ENCODE results near the gene CELF5.
"Not testable (repeated sequence)": the region's sequence is repeated elsewhere in the genome, so short reads cannot be mapped to it uniquely, and the experiment has no call there.

Gene CELF5

GRCh38 chr19:3220576-3220975 is 3.9 kb upstream of the CELF5 start:
- Histone ChIP-seq H3K9me3 (ENCODE audit: control insufficient read depth, low read length) (no peaks in the 10 kb centered on the region), H3K4me1 (ENCODE audit: control insufficient read depth, insufficient read depth, low read length) (no peaks in the 10 kb centered on the region), H3K36me3 (ENCODE audit: control insufficient read depth, insufficient read depth, low read length, severe bottlenecking) (no peaks in the 10 kb centered on the region), H3K9ac (ENCODE audit: low read length) (no peak overlapping the region), H3K27me3 (replicated peaks; ENCODE audit: control insufficient read depth, insufficient read depth, low read length) (peaks cover 10% of the 10 kb centered on the region), H3K4me3 (ENCODE audit: low read length) (no peak overlapping the region)
- DNase-seq (ENCODE audit: low read depth), result no peak

GRCh38 chr19:3221576-3221975 is 2.9 kb upstream of the CELF5 start:
- not testable (repeated sequence) for DNase-seq (ENCODE audit: low read depth); H3K9ac ChIP-seq (ENCODE audit: low read length); H3K4me3 ChIP-seq (ENCODE audit: low read length); H3K4me1 ChIP-seq (ENCODE audit: control insufficient read depth, insufficient read depth, low read length); H3K9me3 ChIP-seq (ENCODE audit: control insufficient read depth, low read length); H3K36me3 ChIP-seq (ENCODE audit: control insufficient read depth, insufficient read depth, low read length, severe bottlenecking)
- peaks cover 16% of the 10 kb centered on the region for H3K27me3 ChIP-seq (replicated peaks; ENCODE audit: control insufficient read depth, insufficient read depth, low read length)

- Histone ChIP-seq H3K9me3 (ENCODE audit: control insufficient read depth, low read length) (no peaks in the 10 kb centered on the region), H3K36me3 (ENCODE audit: control insufficient read depth, insufficient read depth, low read length, severe bottlenecking) (no peaks in the 10 kb centered on the region), H3K9ac (ENCODE audit: low read length) (no peak overlapping the region), H3K4me3 (ENCODE audit: low read length) (no peak overlapping the region), H3K27me3 (replicated peaks; ENCODE audit: control insufficient read depth, insufficient read depth, low read length) (peaks cover 24% of the 10 kb centered on the region), H3K4me1 (ENCODE audit: control insufficient read depth, insufficient read depth, low read length) (no peaks in the 10 kb centered on the region)
- DNase-seq (ENCODE audit: low read depth), result no peak
Observed at GRCh38 chr19:3222709-3223108, 1.8 kb upstream of the CELF5 start.

- Histone ChIP-seq H3K36me3 (ENCODE audit: control insufficient read depth, insufficient read depth, low read length, severe bottlenecking) (no peaks in the 10 kb centered on the region), H3K9ac (ENCODE audit: low read length) (no peak overlapping the region), H3K4me1 (ENCODE audit: control insufficient read depth, insufficient read depth, low read length) (no peaks in the 10 kb centered on the region), H3K4me3 (ENCODE audit: low read length) (no peak overlapping the region), H3K9me3 (ENCODE audit: control insufficient read depth, low read length) (no peaks in the 10 kb centered on the region), H3K27me3 (replicated peaks; ENCODE audit: control insufficient read depth, insufficient read depth, low read length) (peaks cover 36% of the 10 kb centered on the region)
- no peak for DNase-seq (ENCODE audit: low read depth)
Observed at GRCh38 chr19:3225169-3225485, 666 bp downstream of the CELF5 start.

GRCh38 chr19:3225677-3226093 is 1.2 kb downstream of the CELF5 start:
- Histone ChIP-seq H3K36me3 (ENCODE audit: control insufficient read depth, insufficient read depth, low read length, severe bottlenecking) (no peaks in the 10 kb centered on the region), H3K27me3 (replicated peaks; ENCODE audit: control insufficient read depth, insufficient read depth, low read length) (peaks cover 42% of the 10 kb centered on the region), H3K4me3 (ENCODE audit: low read length) (no peak overlapping the region), H3K9me3 (ENCODE audit: control insufficient read depth, low read length) (no peaks in the 10 kb centered on the region), H3K9ac (ENCODE audit: low read length) (no peak overlapping the region), H3K4me1 (ENCODE audit: control insufficient read depth, insufficient read depth, low read length) (no peaks in the 10 kb centered on the region)
- no peak for DNase-seq (ENCODE audit: low read depth)

GRCh38 chr19:3227054-3227626 is 2.7 kb downstream of the CELF5 start:
- Histone ChIP-seq H3K9me3 (ENCODE audit: control insufficient read depth, low read length) (no peaks in the 10 kb centered on the region), H3K27me3 (replicated peaks; ENCODE audit: control insufficient read depth, insufficient read depth, low read length) (peaks cover 48% of the 10 kb centered on the region), H3K9ac (ENCODE audit: low read length) (no peak overlapping the region), H3K4me3 (ENCODE audit: low read length) (no peak overlapping the region), H3K4me1 (ENCODE audit: control insufficient read depth, insufficient read depth, low read length) (no peaks in the 10 kb centered on the region), H3K36me3 (ENCODE audit: control insufficient read depth, insufficient read depth, low read length, severe bottlenecking) (no peaks in the 10 kb centered on the region)
- no peak for DNase-seq (ENCODE audit: low read depth)

GRCh38 chr19:3229346-3229743 is 4.9 kb downstream of the CELF5 start:
- Histone ChIP-seq H3K9ac (ENCODE audit: low read length) (no peak overlapping the region), H3K4me3 (ENCODE audit: low read length) (no peak overlapping the region), H3K9me3 (ENCODE audit: control insufficient read depth, low read length) (no peaks in the 10 kb centered on the region), H3K36me3 (ENCODE audit: control insufficient read depth, insufficient read depth, low read length, severe bottlenecking) (no peaks in the 10 kb centered on the region), H3K4me1 (ENCODE audit: control insufficient read depth, insufficient read depth, low read length) (no peaks in the 10 kb centered on the region), H3K27me3 (replicated peaks; ENCODE audit: control insufficient read depth, insufficient read depth, low read length) (peaks cover 49% of the 10 kb centered on the region)
- DNase-seq (ENCODE audit: low read depth), result no peak

GRCh38 chr19:3229888-3230496 is 5.5 kb downstream of the CELF5 start:
- no peak overlapping the region for H3K9ac ChIP-seq (ENCODE audit: low read length)
- peaks cover 55% of the 10 kb centered on the region for H3K27me3 ChIP-seq (replicated peaks; ENCODE audit: control insufficient read depth, insufficient read depth, low read length)
- DNase-seq (ENCODE audit: low read depth), result no peak

GRCh38 chr19:3231288-3231687 is 6.8 kb downstream of the CELF5 start:
- no peak for DNase-seq (ENCODE audit: low read depth)
- H3K36me3 ChIP-seq (ENCODE audit: control insufficient read depth, insufficient read depth, low read length, severe bottlenecking), result no peaks in the 10 kb centered on the region
- H3K4me1 ChIP-seq (ENCODE audit: control insufficient read depth, insufficient read depth, low read length), result no peaks in the 10 kb centered on the region
- no peak overlapping the region for H3K4me3 ChIP-seq (ENCODE audit: low read length)
- H3K27me3 ChIP-seq (replicated peaks; ENCODE audit: control insufficient read depth, insufficient read depth, low read length), result peaks cover 58% of the 10 kb centered on the region
- H3K9me3 ChIP-seq (ENCODE audit: control insufficient read depth, low read length), result no peaks in the 10 kb centered on the region
- no peak overlapping the region for H3K9ac ChIP-seq (ENCODE audit: low read length)

More at GRCh38 chr19:3229888-3230496, 5.5 kb downstream of the CELF5 start:
- Histone ChIP-seq H3K4me3 (ENCODE audit: low read length) (no peak overlapping the region), H3K9me3 (ENCODE audit: control insufficient read depth, low read length) (no peaks in the 10 kb centered on the region), H3K36me3 (ENCODE audit: control insufficient read depth, insufficient read depth, low read length, severe bottlenecking) (no peaks in the 10 kb centered on the region), H3K4me1 (ENCODE audit: control insufficient read depth, insufficient read depth, low read length) (no peaks in the 10 kb centered on the region)

GRCh38 chr19:3233116-3233515 is 8.7 kb downstream of the CELF5 start:
- Histone ChIP-seq H3K27me3 (replicated peaks; ENCODE audit: control insufficient read depth, insufficient read depth, low read length) (peaks cover 51% of the 10 kb centered on the region), H3K9ac (ENCODE audit: low read length) (no peak overlapping the region), H3K4me3 (ENCODE audit: low read length) (no peak overlapping the region), H3K9me3 (ENCODE audit: control insufficient read depth, low read length) (no peaks in the 10 kb centered on the region), H3K4me1 (ENCODE audit: control insufficient read depth, insufficient read depth, low read length) (no peaks in the 10 kb centered on the region), H3K36me3 (ENCODE audit: control insufficient read depth, insufficient read depth, low read length, severe bottlenecking) (no peaks in the 10 kb centered on the region)
- DNase-seq (ENCODE audit: low read depth), result no peak

GRCh38 chr19:3233831-3234230 is 9.4 kb downstream of the CELF5 start:
- Histone ChIP-seq H3K9ac (ENCODE audit: low read length) (no peak overlapping the region), H3K27me3 (replicated peaks; ENCODE audit: control insufficient read depth, insufficient read depth, low read length) (peaks cover 54% of the 10 kb centered on the region), H3K36me3 (ENCODE audit: control insufficient read depth, insufficient read depth, low read length, severe bottlenecking) (no peaks in the 10 kb centered on the region), H3K4me1 (ENCODE audit: control insufficient read depth, insufficient read depth, low read length) (no peaks in the 10 kb centered on the region), H3K4me3 (ENCODE audit: low read length) (no peak overlapping the region), H3K9me3 (ENCODE audit: control insufficient read depth, low read length) (no peaks in the 10 kb centered on the region)
- DNase-seq (ENCODE audit: low read depth), result no peak

- H3K4me3 ChIP-seq (ENCODE audit: low read length), result no peak overlapping the region
- no peak for DNase-seq (ENCODE audit: low read depth)
- no peak overlapping the region for H3K9ac ChIP-seq (ENCODE audit: low read length)
- H3K9me3 ChIP-seq (ENCODE audit: control insufficient read depth, low read length), result no peaks in the 10 kb centered on the region
- H3K4me1 ChIP-seq (ENCODE audit: control insufficient read depth, insufficient read depth, low read length), result no peaks in the 10 kb centered on the region
- peaks cover 46% of the 10 kb centered on the region for H3K27me3 ChIP-seq (replicated peaks; ENCODE audit: control insufficient read depth, insufficient read depth, low read length)
- no peaks in the 10 kb centered on the region for H3K36me3 ChIP-seq (ENCODE audit: control insufficient read depth, insufficient read depth, low read length, severe bottlenecking)
Observed at GRCh38 chr19:3234800-3235199, 10.3 kb downstream of the CELF5 start.
